Motor neuron (in vitro differentiated cells): ENCODE results near the gene MRLN. TPM values are rescaled to one million over a fixed set of nuclear protein-coding genes. Genes with fewer than 3 reads are reported as not detected.

Experiments
- ATAC-seq, 8 experiments: fragments of 200-7000 bp; cut with Tn5 transposase; replicated peaks in 6 of 8; 2 replicates each; pipeline ENCODE4 v1.8.0; 2021; ENCODE audit warnings: mild to moderate bottlenecking in 8 of 8, moderate library complexity in 8 of 8
- H3K27ac ChIP-seq, 2 donors: fragments of 250-450 bp; sonication (Bioruptor Pico); 2 replicates each; pipeline ENCODE4 v1.9.0; 2021; ENCODE audit warnings: antibody characterized with exemption in 2 of 2, mild to moderate bottlenecking in 2 of 2, moderate library complexity in 1 of 2
- H3K4me1 ChIP-seq, 2 donors: fragments of 250-450 bp; sonication (Bioruptor Pico); replicated peaks in 1 of 2; 2 replicates each; pipeline ENCODE4 v1.6.1; 2021; ENCODE audit warnings: antibody characterized with exemption in 2 of 2, mild to moderate bottlenecking in 2 of 2, moderate library complexity in 1 of 2
- H3K4me3 ChIP-seq, 5 donors: fragments of 250-450 bp; sonication (Bioruptor Pico); 2 replicates each; pipeline ENCODE4 v1.9.0; 2021; ENCODE audit warnings: antibody characterized with exemption in 5 of 5, mild to moderate bottlenecking in 5 of 5, moderate library complexity in 4 of 5
- WGBS, 10 experiments: fragments of 450-650 bp; shearing (Covaris generic); methylation state at CpG; one replicate each; pipeline ENCODE4 v1.0.0; 2022; 5-methylcytosine and 5-hydroxymethylcytosine counted together
- in situ Hi-C, 9 experiments: fragments of 400-800 bp; cut with MboI; loops; one replicate each; pipeline ENCODE4 v1.15.0; 2021; ENCODE audit warnings: low sequenced_read_pairs in 9 of 9, low pct_unique_long_range_greater_than_20kb in 2 of 9; ENCODE audit not compliant: unreplicated experiment in 9 of 9
- total RNA-seq, 8 experiments: library from RNA; unstranded; fragments of 300-600 nt; gene quantifications; 2 replicates each; pipeline versions ENCODE4 v1.2.3 to v1.2.4, GENCODE V29; 2022

MRLN gene
- total RNA-seq, 8 experiments from 2014 or later, result 0.47 to 0.91 (median 0.75) TPM; not detected in 4

DNA sequence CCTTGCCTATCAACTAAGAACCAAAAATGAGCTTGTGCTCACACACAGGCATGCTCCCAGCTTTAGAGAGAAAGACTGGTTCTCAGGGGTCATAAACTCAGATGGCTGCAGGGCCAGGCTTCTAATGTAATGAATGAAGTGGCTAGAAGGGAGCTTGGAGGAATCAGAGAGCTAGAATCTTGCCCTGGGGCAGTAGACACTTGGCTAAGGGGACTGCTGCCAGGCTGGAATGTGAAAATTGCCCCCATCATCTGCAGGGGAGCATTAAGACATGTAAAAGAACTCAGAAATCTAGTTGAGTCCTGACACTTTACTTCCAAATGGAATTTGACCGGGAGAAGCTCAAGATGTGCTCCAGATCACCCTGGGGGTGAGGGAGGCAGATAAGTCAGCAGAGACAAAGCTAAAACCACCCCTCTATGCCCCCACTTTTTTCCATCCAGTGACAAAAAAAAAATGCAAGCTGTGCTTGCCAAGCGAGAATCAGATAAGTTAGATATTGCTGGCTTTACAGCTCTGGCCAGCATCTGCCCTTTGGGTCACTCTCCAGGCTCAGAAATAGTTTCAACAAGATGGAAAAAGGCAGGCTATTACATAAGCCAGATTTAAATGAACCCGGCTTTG, 41.3 kb downstream of the MRLN start:
- WGBS, 10 experiments, result 0 to 92% (median 86%) methylated on average over 1 to 3 of the region's 3 CpGs; no CpG with 5 or more reads in 1 of the 10 experiments
- peaks cover 6 to 8% of the 10 kb centered on the region in 2 donors for H3K4me1 ChIP-seq
- no peak overlapping the region for H3K27ac ChIP-seq
- in situ Hi-C loops, result no loop called here
- ATAC-seq, result no peak
- no peak overlapping the region for H3K4me3 ChIP-seq

GRCh38 chr10:59709395-59710125, 43.7 kb downstream of the MRLN start, which contains the start of gene SLC16A9:
SLC16A9 (minus strand) TSS chr10:59709850; CDS start chr10:59684291, 25,559 bp downstream.
- peak; percentile 88 to 95 (median 92) for ATAC-seq
- peak within 1 kb of the TSS; percentile 64 to 71 for H3K27ac ChIP-seq
- in situ Hi-C loops, result no loop called here
- WGBS, 10 experiments, result 0 to 1% (median 0%) methylated on average over 1 to 23 of the region's 68 CpGs; no CpG with 5 or more reads in 6 of the 10 experiments
- peaks cover 6 to 8% of the 10 kb centered on the region in 2 donors for H3K4me1 ChIP-seq
- peak within 1 kb of the TSS; percentile 51 to 74 (median 66) for H3K4me3 ChIP-seq

- Histone ChIP-seq H3K4me1 (peaks cover 6 to 8% of the 10 kb centered on the region in 2 donors), H3K27ac (peak overlapping the region; percentile 64 to 71), H3K4me3 (peak overlapping the region; percentile 51 to 74 (median 66))
- 0 to 3% (median 0%) methylated on average over 1 to 9 of the region's 42 CpGs; no CpG with 5 or more reads in 6 of the 10 experiments for WGBS, 10 experiments
- peak in 6 of 8 experiments; percentile 6 to 44 (median 36) for ATAC-seq
- in situ Hi-C loops, result no loop called here
Observed at GRCh38 chr10:59708816-59709394, 44.4 kb downstream of the MRLN start.

DNA sequence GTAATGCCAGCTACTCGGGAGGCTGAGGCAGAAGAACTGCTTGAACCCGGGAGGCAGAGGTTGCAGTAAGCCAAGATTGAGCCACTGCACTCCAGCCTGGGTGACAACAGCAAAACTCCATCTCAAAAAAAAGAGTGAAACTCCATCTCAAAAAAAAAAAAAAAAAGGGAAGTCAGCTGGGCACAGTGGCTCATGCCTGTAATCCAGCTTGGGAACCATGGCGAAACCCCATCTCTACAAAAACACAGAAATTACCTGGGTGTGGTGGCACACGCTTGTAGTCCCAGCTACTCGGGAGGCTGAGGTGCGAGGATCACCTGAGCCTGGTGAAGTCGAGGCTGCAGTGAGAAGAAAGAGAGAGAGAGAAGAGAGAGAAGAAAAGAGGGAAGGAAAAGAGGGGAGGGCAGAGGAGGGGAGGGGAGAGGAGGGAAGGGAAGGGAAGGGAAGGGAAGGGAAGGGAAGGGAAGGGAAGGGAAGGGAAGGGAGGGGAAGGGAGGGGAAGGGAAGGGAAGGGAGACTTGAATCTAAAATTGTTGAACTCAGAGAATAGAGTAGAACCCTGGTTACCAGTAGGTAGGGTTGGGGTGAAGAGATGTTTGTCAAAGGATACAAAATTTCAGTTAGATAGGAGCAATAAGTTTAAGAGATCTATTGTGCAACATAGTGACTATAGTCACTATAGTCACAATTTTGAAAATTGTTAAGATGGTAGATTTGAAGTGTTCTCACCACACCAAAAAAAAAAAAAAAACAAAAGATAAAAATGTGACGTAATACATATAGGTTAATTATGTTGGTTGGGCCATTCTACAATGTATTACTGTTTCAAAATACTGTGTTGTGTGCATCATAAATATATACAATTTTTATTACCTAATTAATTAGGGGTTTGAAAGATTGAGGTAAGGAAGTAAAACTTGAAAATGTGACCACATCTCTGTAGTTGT, 46.1 kb downstream of the MRLN start:
- no peak for ATAC-seq
- 53 to 100% (median 93%) methylated on average over 1 to 5 of the region's 8 CpGs for WGBS, 10 experiments
- H3K4me1 ChIP-seq, result peaks cover 6 to 8% of the 10 kb centered on the region in 2 donors
- in situ Hi-C loops, result no loop called here
- H3K4me3 ChIP-seq, result peak overlapping the region in 4 of 5 donors; percentile 51 to 74 (median 60)
- no peak overlapping the region for H3K27ac ChIP-seq

DNA sequence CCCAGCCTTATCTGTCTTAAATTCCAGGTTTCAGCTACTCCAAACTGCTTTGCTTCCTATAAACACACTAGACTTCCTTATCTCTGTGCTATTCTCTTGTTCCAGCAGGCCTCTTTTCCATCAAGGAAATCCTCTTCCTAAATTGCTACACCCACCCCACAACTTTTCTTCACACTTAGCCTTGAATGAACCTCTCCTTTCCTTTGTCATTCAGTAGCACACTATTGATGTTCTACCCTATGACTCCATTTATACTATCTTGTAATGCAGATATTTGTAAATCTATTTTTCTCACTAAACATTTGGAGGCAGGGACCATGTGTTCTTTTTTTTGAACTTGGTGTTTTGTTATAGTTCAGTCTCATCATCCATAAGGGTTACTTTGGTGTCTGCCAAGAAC, 47.3 kb downstream of the MRLN start:
- Histone ChIP-seq H3K4me1 (peaks cover 6 to 8% of the 10 kb centered on the region in 2 donors), H3K4me3 (no peak overlapping the region), H3K27ac (no peak overlapping the region)
- no peak for ATAC-seq
- in situ Hi-C loops, result no loop called here

GRCh38 chr10:59704630-59705029, 48.6 kb downstream of the MRLN start:
- no peak overlapping the region for H3K27ac ChIP-seq
- H3K4me1 ChIP-seq, result peaks cover 6 to 8% of the 10 kb centered on the region in 2 donors
- in situ Hi-C loops, result no loop called here
- no peak for ATAC-seq
- 39 to 100% (median 71%) methylated on average over 1 to 2 of the region's 2 CpGs; no CpG with 5 or more reads in 2 of the 10 experiments for WGBS, 10 experiments
- no peak overlapping the region for H3K4me3 ChIP-seq

DNA sequence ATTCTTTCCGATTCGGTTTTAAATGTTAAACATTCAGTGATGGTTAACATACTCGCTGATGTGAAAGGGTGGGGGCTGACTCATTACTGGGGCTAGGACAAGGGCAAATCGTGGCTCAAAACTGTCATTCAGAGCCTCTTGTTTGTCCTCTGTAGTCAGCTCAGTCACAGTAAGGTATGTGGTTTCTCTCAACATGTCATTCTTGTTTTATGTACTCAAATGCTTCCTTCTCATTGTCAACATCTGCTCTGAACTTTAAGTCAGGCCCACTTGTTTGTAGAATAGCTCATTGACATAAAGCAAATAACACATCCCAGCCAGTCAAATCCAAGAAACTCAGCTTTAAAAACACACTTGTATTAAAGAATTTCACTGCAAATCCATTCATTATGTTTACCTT, 50.9 kb downstream of the MRLN start:
- H3K27ac ChIP-seq, result no peak overlapping the region
- H3K4me1 ChIP-seq, result peaks cover under 1% of the 10 kb centered on the region in 2 donors
- H3K4me3 ChIP-seq, result no peak overlapping the region
- peak in 1 of 8 experiments; percentile 85 for ATAC-seq
- in situ Hi-C loops, result no loop called here
- 69 to 92% (median 78%) methylated on average over 1 to 4 of the region's 4 CpGs; no CpG with 5 or more reads in 4 of the 10 experiments for WGBS, 10 experiments

- Histone ChIP-seq H3K27ac (no peak overlapping the region), H3K4me1 (no peaks in the 10 kb centered on the region), H3K4me3 (no peak overlapping the region)
- 0 to 83% (median 38%) methylated on average over 1 to 4 of the region's 4 CpGs; no CpG with 5 or more reads in 3 of the 10 experiments for WGBS, 10 experiments
- peak in 1 of 8 experiments; percentile 60 for ATAC-seq
- in situ Hi-C loops, result no loop called here
Observed at GRCh38 chr10:59700709-59701108, 52.5 kb downstream of the MRLN start.

DNA sequence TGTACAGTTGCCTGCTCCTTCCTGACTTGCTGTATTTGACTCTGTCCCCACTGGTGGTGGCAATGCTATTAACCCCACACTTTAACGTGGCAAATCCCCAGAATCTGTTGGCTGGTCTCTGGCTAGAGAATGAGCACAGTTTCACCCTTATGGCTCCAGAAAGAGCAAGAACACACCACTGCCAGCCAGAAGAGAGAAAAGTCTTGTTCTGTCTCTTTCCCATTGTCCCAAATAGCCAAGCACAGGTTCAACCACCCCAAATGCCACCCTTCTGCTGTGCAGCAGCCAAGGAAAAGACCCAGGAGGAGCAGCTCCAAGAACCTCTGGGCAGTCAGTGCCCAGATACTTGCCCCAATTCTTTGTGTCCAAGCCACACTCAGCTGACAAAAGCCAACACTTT, 54.9 kb downstream of the MRLN start:
- 0 to 83% (median 30%) methylated on average over 1 of the region's 1 CpG; no CpG with 5 or more reads in 6 of the 10 experiments for WGBS, 10 experiments

GRCh38 chr10:59695637-59696036, 57.6 kb downstream of the MRLN start:
- Histone ChIP-seq H3K27ac (no peak overlapping the region), H3K4me3 (no peak overlapping the region), H3K4me1 (no peaks in the 10 kb centered on the region)
- no peak for ATAC-seq
- WGBS, 10 experiments, result 18 to 100% (median 79%) methylated on average over 1 to 3 of the region's 3 CpGs; no CpG with 5 or more reads in 2 of the 10 experiments
- in situ Hi-C loops, result no loop called here

More for the DNA sequence above, 54.9 kb downstream of the MRLN start:
- Histone ChIP-seq H3K27ac (no peak overlapping the region), H3K4me1 (no peaks in the 10 kb centered on the region), H3K4me3 (no peak overlapping the region)
- in situ Hi-C loops, result no loop called here
- no peak for ATAC-seq

DNA sequence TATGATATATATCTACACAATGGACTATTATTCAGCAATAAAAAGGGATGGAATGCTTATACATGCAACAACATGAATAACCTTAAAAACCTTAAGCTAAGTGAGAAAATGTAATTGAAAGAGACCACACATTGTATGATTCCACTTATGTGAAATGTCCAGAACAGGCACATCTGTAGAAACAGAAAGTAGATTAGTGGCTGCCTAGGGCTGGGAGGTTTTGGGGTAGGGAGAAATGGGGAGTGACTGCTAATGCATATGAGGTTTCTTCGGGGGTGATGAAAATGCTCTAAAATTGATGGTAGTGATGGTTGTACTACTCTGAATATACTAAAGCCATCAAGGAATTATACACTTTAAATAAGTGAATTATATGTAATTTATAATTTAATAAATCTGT, 58.3 kb downstream of the MRLN start:
- no peak overlapping the region for H3K4me3 ChIP-seq
- no peak overlapping the region for H3K27ac ChIP-seq
- H3K4me1 ChIP-seq, result no peaks in the 10 kb centered on the region
- in situ Hi-C loops, result no loop called here
- WGBS, 10 experiments, result 43 to 100% (median 92%) methylated on average over 1 of the region's 1 CpG; no CpG with 5 or more reads in 2 of the 10 experiments
- ATAC-seq, result no peak

DNA sequence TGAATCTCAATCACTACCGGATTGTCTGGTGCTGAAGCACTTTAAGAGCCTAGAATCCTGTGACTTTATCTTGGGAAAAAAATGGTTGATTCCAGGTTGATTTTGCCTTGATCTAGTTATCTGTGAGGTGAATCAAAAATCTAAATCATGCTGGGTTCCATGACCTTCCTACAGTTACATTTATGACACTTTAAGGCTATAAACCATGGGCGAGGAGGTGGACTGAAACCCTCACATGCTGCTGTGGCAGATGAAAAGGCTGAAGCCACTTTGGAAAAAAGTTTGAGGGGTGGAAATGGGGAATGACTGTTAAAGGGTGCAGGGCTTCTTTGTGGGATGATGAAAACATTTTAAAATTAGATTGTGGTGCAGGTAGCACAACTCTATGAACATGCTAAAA, 61.1 kb downstream of the MRLN start:
- ATAC-seq, result no peak
- H3K4me3 ChIP-seq, result no peak overlapping the region
- H3K27ac ChIP-seq, result no peak overlapping the region
- WGBS, 10 experiments, result 58 to 100% (median 85%) methylated on average over 1 to 2 of the region's 2 CpGs; no CpG with 5 or more reads in 2 of the 10 experiments
- in situ Hi-C loops, result no loop called here
- peaks cover 0 to 3% of the 10 kb centered on the region in 2 donors for H3K4me1 ChIP-seq
